OCI-LY3 (cell line): Measurements from ENCODE around the gene ACTA1.

Experiments
- EZH2phosphoT487 ChIP-seq: fragments of 200-600 bp; shearing (Covaris generic); IDR thresholded peaks from 2 replicates; pipeline ENCODE4 v1.6.1; 2018; ENCODE audit warnings: antibody characterized with exemption, mixed run types, low read depth
- TF ChIP-seq, protein P1 (sequence below): fragments of 200-600, 300-600 bp; sonication (generic); IDR thresholded peaks from 2 replicates; pipeline ENCODE4 v1.5.1; 2014; ENCODE audit warnings: antibody characterized with exemption, low read length, low read depth

DNA sequence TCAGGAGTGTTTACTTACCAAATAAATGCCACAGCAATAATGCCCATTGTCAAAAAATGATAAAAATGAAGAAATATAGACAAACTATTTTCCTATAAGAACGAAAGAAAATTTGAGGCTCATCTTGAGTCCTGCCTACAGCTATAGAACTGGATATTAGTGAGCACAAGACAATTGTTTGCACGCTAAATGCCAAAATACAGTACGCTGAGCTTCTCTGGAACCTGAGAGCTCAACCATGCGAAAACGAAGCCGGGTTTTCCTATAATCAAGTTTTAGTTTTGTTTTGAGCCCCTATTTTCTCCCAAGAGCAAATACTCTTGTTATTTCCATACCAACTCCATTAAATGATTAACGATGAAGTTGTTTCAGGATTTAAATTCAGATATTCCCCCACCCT is 49.1 kb downstream of the ACTA1 start:
- TF ChIP-seq, protein P1, sequence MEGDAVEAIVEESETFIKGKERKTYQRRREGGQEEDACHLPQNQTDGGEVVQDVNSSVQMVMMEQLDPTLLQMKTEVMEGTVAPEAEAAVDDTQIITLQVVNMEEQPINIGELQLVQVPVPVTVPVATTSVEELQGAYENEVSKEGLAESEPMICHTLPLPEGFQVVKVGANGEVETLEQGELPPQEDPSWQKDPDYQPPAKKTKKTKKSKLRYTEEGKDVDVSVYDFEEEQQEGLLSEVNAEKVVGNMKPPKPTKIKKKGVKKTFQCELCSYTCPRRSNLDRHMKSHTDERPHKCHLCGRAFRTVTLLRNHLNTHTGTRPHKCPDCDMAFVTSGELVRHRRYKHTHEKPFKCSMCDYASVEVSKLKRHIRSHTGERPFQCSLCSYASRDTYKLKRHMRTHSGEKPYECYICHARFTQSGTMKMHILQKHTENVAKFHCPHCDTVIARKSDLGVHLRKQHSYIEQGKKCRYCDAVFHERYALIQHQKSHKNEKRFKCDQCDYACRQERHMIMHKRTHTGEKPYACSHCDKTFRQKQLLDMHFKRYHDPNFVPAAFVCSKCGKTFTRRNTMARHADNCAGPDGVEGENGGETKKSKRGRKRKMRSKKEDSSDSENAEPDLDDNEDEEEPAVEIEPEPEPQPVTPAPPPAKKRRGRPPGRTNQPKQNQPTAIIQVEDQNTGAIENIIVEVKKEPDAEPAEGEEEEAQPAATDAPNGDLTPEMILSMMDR, result no peak
- TF ChIP-seq EZH2phosphoT487, result no peak
